Measurements from ENCODE around the gene IL6R.

IL6R gene

DNA sequence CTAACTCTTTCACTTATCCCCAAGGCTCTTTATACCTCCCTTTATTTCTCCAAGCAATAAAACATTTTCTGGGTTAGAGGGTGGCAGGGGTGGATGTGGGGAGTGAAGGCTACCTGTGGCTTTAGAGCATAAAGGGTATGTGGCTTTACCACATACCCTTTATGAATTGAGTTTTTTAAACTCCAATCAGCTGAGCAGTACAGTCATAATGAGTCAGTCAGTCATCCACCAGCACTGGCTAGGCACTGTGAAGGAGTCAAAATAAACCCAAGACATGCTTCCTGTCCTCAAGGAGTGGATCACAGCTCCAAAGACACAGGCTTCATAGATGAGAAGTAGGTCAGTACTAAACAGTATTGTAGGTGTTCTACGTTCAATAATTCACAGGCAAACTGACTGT is 94.3 kb downstream of the IL6R start:
- TF ChIP-seq, protein P1, sequence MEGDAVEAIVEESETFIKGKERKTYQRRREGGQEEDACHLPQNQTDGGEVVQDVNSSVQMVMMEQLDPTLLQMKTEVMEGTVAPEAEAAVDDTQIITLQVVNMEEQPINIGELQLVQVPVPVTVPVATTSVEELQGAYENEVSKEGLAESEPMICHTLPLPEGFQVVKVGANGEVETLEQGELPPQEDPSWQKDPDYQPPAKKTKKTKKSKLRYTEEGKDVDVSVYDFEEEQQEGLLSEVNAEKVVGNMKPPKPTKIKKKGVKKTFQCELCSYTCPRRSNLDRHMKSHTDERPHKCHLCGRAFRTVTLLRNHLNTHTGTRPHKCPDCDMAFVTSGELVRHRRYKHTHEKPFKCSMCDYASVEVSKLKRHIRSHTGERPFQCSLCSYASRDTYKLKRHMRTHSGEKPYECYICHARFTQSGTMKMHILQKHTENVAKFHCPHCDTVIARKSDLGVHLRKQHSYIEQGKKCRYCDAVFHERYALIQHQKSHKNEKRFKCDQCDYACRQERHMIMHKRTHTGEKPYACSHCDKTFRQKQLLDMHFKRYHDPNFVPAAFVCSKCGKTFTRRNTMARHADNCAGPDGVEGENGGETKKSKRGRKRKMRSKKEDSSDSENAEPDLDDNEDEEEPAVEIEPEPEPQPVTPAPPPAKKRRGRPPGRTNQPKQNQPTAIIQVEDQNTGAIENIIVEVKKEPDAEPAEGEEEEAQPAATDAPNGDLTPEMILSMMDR (conservative IDR thresholded peaks at IDR 0.05): no peak
- no peak for TF ChIP-seq ZFX (IDR thresholded peaks at IDR 0.05)
- H3K27ac ChIP-seq: no peak overlapping the region

- TF ChIP-seq, protein P1 (conservative IDR thresholded peaks at IDR 0.05): no peak
- TF ChIP-seq ZFX (IDR thresholded peaks at IDR 0.05): no peak
- no peak overlapping the region for H3K27ac ChIP-seq
Observed at GRCh38 chr1:154500533-154500932, 95.4 kb downstream of the IL6R start.

- TF ChIP-seq, protein P1 (conservative IDR thresholded peaks at IDR 0.05): no peak
- no peak for TF ChIP-seq ZFX (IDR thresholded peaks at IDR 0.05)
- H3K27ac ChIP-seq: no peak overlapping the region
Observed at GRCh38 chr1:154501423-154502065, 96.4 kb downstream of the IL6R start.

DNA sequence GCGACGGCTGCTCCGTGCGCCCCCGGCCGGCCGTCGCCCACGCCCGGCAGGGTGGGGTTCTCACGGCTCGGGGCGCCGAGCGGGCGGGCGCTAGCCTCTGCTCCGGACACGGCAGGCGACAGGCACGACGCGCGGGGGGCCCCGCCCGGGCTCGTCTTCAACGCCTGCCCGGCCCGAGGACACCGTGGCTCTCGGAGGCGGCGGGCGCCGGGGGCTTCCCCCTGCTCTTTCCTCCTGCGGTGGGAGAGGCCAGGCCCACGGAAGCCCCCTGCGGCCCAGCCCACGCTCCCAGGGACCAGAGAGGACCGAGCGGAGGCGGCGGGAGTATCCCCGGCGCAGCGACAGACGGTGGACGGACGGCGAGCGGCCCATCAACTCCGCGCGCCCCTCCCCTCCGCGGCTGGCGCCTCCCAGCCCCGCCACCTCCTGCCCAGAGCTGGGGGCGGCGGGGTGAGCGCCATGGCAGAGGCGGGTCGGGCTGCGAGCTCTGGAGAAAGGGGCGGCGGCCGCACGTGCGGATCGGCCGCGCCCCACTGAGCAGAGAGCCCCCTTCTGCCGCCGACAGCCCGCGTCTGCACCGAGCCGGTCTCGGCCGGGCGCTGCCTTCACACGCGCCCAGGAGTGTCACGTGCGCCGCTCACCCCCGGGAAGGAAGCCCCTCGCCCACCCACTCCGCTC is 97.1 kb downstream of the IL6R start, which contains the start of the genes SHE and TDRD10:
Gene SHE, minus strand, starts transcription at position 347 of the 678 bp plus-strand sequence. CDS start 386 bp downstream, outside the sequence.
Gene TDRD10, plus strand, starts transcription at position 154 of the 678 bp plus-strand sequence. CDS start 4,685 bp downstream, outside the sequence.
- TF ChIP-seq ZFX (IDR thresholded peaks at IDR 0.05): no peak
- TF ChIP-seq, protein P1 (conservative IDR thresholded peaks at IDR 0.05): no peak
- H3K27ac ChIP-seq: no peak within 1 kb of the TSS

GRCh38 chr1:154502744-154503115 is 97.6 kb downstream of the IL6R start:
- TF ChIP-seq, protein P1 (conservative IDR thresholded peaks at IDR 0.05): no peak
- no peak for TF ChIP-seq ZFX (IDR thresholded peaks at IDR 0.05)
- H3K27ac ChIP-seq: no peak overlapping the region

GRCh38 chr1:154503898-154504297 is 98.8 kb downstream of the IL6R start:
- TF ChIP-seq ZFX (IDR thresholded peaks at IDR 0.05): no peak
- TF ChIP-seq, protein P1 (conservative IDR thresholded peaks at IDR 0.05): no peak
- H3K27ac ChIP-seq: no peak overlapping the region

GRCh38 chr1:154512760-154513159 is 107.6 kb downstream of the IL6R start:
- TF ChIP-seq, protein P1 (conservative IDR thresholded peaks at IDR 0.05): no peak
- TF ChIP-seq ZFX (IDR thresholded peaks at IDR 0.05): no peak
- H3K27ac ChIP-seq: no peak overlapping the region
